ENCODE measurements around the gene NDUFV1.
"Not testable (repeated sequence)": the region's sequence is repeated elsewhere in the genome, so short reads cannot be mapped to it uniquely, and the experiment has no call there.

Gene NDUFV1

DNA sequence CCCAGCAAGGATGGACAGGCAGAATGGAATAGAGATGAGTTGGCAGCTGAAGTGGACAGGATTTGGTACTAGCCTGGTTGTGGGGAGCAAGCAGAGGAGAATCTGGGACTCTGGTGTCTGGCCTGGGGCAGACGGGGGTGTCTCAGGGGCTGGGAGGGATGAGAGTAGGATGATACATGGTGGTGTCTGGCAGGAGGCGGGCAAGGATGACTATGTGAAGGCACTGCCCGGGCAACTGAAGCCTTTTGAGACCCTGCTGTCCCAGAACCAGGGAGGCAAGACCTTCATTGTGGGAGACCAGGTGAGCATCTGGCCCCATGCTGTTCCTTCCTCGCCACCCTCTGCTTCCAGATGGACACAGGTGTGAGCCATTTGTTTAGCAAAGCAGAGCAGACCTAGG is 20.8 kb upstream of the NDUFV1 start:
- no peak for DNase-seq (ENCODE audit: low read depth in 3 of 3, low spot score in 1 of 3)

DNA sequence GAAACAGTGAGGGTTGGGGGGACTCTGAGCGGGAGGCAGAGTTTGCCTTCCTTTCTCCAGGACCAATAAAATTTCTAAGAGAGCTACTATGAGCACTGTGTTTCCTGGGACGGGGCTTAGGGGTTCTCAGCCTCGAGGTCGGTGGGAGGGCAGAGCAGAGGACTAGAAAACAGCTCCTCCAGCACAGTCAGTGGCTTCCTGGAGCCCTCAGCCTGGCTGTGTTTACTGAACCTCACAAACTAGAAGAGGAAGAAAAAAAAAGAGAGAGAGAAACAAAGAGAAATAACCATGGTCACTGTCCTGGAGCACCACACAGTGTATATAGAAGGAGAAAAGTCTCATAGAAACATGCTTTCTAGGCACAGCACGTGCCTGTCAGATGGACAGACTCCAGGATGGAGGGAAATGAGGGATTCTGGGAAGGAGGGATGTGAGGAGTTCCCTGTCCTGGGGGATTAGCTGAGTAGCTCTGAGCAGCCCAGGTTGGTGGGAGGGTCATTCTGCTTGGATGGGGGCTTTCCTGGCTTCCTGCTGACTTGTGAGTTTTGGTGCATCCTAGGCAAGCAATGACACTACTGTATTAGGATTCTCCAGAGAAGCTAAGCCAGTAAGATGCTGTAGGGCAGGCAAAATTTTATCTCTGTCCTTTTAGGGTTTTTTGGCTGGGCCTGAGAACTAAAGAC is 20.0 kb upstream of the NDUFV1 start:
- DNase-seq (ENCODE audit: low read depth in 3 of 3, low spot score in 1 of 3), result no peak

DNA sequence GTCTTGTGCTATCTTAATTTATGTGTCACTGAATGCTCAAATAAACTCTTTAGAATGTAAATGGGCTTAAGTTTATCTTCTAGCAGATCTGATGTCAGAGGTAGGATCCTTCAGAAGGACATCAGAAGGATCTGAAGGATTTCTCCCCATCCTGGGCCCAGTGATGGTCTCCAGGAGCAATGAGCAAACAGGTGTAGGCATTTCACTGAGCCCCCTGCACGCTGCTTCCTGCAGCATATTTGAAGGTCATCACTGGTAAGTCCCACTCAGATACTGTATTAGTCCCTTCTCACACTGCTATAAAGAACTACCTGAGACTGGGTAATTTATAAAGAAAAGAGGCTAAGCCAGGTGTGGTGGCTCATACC is 18.6 kb upstream of the NDUFV1 start:
- no peak for DNase-seq (ENCODE audit: low read depth in 3 of 3, low spot score in 1 of 3)

DNA sequence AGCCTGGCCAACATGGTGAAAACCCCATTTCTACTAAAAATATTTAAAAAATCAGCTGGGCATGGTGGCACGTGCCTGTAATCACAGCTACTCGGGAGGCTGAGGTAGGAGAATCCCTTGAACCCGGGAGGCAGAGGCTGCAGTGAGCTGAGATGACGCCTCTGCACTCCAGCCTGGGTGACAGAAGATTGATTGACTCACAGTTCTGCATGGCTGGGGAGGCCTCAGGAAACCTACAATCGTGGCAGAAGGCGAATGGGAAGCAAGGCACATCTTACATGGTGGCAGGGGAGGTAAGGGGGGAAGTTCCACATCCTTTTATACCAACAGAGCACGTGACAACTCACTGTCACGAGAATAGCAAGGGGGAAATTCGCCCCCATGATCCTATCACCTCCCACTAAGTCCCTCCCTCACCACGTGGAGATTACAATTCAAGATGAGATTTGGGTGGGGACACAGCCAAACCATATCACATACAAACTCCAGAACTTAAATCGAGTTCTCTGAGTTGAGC is 17.8 kb upstream of the NDUFV1 start:
- DNase-seq (ENCODE audit: low read depth in 3 of 3, low spot score in 1 of 3), result not testable (repeated sequence)

DNA sequence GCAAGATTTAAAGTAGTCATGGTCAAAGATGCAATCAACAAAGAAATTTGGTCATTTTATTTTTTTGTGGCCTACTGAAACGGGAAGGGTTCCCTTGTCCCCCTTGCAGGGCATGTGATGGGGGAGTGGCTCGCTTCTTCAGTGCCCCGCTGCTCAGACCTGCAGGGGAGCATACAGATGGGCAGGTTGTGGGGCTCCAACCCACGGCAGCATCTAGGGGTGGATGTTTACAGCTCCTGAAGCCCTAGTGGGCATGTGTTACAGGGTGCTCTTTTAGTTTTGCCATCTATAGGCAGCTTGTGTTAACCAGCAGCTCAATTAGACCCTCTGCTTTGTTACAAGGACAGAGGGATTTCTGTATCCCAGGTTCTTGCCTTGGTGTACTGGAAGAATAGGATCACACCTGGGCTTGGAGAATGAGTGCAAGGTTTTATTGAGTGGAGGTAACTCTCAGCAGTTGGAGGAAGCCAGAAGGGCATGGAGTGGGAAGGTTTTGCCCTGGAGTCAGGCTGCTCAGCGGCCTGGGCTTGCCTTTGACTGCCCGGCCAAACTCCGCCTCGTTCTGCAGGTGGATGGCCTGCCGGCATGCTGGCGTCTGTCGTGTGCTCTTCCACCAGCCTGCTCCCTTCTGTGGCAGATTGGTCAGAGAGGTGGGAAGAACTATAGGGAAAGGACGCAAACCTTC is 13.7 kb upstream of the NDUFV1 start:
- DNase-seq (ENCODE audit: low read depth in 3 of 3, low spot score in 1 of 3), result no peak

DNA sequence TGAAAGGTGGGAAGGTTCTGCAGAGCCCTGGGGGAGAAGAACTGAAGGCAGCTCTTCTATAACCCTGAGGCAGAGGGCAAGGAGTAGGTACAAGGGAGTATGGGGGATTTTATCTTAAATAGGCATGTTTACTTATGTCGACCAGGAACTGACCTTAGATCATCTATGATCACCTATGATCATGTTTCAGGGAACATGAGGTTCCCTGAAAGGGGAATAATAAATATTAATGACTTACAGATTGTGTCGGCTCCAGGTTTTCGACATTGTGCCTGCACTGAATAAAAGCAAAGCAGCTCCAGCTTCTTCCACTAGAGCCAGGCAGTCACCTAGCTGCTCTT is 13.2 kb upstream of the NDUFV1 start:
- no peak for DNase-seq (ENCODE audit: low read depth in 3 of 3, low spot score in 1 of 3)

DNA sequence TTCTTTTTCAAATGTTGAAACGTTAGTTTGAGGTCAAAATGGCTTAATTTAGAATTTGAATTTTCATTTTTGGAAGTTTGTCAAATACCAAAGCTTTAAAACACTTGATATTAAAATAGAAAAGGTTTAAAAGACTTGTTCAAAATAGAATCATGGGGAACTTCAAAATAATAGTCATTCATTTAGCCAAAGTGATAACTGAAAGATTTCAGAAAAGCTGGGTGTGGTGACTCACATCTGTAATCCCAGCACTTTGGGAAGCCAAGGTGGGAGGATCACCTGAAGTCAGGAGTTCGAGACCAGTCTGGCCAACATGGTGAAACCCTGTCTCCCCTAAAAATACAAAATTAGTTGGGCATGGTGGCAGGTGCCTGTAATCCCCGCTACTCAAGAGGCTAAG is 12.3 kb upstream of the NDUFV1 start:
- DNase-seq (ENCODE audit: low read depth in 3 of 3, low spot score in 1 of 3), result no peak

DNA sequence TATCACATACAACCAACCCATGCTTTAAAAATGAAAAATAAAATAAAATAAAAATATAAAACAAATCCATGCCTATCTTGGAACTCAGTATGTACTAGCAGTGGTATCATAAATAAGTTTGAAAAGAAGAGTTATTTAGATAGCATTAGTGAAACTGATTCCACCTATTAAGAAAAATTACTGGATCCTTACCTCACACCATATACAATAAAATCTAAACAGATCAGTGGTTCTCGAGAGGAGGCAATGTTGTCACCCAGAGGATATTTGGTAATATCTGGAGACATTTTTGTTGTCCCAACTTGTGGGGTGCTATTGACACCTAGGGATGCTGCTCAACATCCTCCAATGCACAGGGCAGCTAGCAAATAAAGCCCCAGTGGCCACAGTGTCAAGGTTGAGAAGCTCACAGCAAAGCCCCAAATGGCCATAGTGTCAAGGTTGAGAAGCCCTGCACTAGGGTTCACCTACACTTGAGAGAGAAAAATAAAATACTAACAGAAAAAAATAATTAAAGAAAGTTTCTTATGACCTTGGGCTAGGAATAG is 9.9 kb upstream of the NDUFV1 start:
- DNase-seq (ENCODE audit: low read depth in 3 of 3, low spot score in 1 of 3), result no peak

DNA sequence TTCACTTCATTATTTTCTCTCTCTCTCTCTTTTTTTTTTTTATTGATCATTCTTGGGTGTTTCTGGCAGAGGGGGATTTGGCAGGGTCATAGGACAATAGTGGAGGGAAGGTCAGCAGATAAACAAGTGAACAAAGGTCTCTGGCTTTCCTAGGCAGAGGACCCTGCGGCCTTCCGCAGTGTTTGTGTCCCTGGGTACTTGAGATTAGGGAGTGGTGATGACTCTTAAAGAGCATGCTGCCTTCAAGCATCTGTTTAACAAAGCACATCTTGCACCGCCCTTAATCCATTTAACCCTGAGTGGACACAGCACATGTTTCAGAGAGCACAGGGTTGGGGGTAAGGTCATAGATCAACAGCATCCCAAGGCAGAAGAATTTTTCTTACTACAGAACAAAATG is 9.3 kb upstream of the NDUFV1 start:
- not testable (repeated sequence) for DNase-seq (ENCODE audit: low read depth in 3 of 3, low spot score in 1 of 3)

DNA sequence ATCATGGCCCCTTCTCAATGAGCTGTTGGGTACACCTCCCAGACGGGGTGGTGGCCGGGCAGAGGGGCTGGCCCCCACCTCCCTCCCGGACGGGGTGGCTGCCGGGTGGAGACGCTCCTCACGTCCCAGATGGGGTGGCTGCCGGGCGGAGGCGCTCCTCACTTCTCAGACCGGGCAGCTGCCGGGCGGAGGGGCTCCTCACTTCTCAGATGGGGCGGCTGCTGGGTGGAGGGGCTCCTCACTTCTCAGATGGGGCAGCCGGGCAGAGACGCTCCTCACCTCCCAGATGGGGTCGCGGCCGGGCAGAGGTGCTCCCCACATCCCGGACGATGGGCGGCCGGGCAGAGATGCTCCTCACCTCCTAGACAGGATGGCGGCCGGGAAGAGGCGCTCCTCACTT is 8.8 kb upstream of the NDUFV1 start:
- not testable (repeated sequence) for DNase-seq (ENCODE audit: low read depth in 3 of 3, low spot score in 1 of 3)

DNA sequence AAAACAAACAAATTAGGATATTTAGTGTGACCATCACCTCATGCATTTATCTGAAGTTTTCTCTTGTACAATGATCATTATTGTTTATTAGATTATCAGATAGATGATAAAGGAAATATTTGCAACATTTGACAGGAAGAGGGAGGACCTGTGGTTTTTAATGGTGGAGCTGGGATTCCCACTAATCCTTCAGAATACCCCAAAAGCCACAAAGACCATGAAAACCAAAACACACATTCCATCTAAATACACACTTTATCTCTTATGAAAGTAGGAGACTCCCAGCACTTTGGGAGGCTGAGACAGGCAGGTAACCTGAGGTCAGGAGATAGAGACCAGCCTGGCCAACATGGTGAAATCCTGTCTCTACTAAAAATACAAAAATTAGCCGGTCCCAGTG is 7.6 kb upstream of the NDUFV1 start:
- DNase-seq (ENCODE audit: low read depth in 3 of 3, low spot score in 1 of 3), result no peak

DNA sequence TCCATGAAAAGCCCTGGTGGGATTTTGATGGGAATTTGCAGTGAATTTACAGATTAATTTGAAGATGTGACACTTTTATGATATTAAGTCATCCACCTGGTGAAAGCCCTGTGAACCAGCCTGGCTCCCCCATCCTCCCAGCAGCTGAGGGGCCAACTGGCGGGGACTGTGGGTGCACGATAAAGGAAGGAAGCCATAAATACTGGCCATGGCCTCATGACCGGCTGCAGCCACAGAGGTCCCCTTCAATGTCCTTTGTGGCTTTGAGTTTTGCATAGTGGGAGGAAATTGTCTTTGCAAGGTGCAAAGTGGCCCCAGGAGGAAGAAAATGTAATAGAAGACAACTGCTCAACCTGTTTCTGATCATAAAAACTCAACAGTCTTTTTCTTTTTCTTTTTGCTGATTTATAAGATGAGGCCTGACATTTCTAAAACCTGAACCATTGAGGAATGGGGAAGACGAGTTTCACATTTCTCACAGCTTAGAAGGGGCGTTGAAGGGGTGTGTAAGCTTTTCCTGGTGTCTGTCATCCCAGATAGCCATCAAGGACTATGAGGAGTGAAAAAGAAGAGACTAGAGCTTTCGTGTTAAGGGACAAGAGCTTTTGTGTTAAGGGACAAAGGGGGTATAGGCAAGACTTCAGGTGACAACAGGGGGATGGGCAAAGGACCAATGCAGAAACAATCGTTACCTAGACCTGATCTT is 6.3 kb upstream of the NDUFV1 start:
- DNase-seq (ENCODE audit: low read depth in 3 of 3, low spot score in 1 of 3), result no peak

DNA sequence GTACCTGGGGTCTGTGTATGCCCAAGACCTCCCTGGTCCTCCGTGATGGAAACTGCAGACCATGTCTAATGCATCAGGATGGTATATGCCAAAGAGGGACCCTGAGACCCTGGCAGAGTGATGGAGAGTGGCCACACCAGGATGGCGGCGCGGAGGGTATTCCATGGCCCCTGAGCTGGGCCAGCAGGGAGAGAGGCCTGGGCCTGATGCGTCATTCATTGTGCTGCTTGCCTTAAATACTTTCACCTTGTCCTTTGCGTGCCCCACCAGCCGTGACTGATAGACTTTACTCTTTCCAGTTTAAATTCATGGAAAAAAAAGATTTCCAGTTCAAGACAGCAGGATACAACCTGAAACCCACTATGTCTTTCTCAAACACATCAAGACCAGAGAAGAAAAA is 5.6 kb upstream of the NDUFV1 start:
- no peak for DNase-seq (ENCODE audit: low read depth in 3 of 3, low spot score in 1 of 3)

DNA sequence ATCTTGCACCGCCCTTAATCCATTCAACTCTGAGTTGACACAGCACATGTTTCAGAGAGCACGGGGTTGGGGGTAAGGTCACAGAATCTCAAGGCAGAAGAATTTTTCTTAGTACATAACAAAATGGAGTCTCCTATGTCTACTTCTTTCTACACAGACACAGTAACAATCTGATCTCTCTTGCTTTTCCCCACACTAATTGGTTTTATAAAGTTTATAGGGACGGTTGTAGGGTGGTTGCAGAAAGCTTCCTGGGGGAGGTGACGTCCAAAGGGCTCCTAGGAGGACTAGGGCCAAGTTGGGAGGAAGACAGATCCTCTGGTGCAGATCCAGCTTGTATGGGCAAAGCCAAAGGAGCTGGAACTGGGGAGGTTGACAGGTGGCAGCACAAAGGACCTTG is 2.6 kb upstream of the NDUFV1 start:
- DNase-seq (ENCODE audit: low read depth in 3 of 3, low spot score in 1 of 3), result not testable (repeated sequence)

DNA sequence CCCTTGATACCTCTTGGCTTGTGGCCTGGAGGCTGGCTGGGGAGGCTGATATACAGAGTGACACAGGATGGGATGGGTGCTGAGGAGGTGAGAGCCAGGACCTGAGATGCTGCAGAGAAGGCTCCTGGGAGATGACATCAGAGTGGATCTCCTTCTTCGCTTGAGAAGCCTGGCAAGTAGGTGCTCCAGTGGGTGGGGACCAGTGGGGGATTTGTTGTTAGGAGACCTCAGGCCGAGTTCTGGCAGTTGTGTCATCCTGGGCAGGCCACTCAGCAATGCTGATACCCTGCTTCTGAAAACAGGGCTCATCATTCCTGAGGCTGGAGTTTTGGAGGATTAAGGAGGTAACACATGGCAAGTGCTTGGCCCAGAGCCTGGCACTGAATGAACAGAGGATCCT is 1.9 kb upstream of the NDUFV1 start:
- DNase-seq (ENCODE audit: low read depth in 3 of 3, low spot score in 1 of 3), result no peak

DNA sequence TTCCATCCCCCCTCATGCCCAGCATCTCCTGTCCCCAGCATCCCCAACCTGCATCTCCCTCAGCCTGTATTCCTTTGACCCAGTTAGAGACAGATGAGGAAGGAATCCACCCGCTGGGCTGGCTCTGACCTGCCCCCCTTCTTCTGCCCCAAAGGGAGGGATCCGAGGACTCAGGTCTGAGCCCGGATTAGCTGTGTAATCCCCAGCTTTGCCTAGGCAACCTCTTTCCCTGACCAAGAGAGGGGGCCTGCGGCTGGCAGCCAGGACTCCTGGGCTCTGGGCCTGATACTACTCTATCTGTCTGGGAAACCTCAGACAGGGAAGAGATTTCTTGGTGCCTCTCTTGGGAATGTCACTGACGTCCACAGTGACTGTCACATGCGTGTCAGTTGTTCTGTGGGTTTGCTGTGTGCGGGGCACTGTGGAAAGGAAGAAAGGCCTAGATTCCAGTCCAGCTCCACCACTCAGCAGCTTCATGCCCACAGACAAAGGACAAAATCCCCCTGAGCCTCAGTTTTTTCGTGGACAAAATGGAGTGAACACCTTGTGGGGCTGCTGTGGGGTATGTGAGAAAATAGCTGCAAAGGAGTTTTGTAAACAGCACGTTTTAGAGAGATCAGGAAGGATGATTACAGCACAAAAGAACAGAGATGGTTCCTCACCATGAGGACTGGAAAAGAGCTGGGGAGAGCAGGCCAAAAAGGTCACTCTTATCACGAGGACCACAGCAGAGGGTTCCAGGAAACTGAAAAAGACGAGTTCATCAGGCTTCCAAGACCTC is 1.3 kb upstream of the NDUFV1 start:
- no peak for DNase-seq (ENCODE audit: low read depth in 3 of 3, low spot score in 1 of 3)

DNA sequence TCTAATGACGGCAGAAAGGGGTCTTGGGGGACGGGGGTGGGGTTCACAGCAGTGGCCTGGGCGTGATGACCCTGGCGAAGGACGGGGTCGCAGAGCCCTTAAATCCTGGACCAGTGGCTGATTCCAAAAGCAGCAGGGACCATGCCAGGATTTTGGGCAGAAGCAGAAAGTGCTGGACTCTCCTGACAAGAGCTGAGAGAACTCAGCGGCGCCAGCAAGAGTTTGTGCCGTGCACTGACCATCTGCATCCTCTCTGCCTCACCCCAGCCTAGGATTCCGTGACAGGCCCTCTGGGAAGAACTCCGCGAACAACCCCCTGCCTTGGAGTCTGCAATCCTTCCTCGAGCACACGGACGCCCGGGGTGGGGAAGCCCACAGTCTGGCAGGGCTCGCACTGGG is 644 bp upstream of the NDUFV1 start:
- DNase-seq (ENCODE audit: low read depth in 3 of 3, low spot score in 1 of 3), result no peak

DNA sequence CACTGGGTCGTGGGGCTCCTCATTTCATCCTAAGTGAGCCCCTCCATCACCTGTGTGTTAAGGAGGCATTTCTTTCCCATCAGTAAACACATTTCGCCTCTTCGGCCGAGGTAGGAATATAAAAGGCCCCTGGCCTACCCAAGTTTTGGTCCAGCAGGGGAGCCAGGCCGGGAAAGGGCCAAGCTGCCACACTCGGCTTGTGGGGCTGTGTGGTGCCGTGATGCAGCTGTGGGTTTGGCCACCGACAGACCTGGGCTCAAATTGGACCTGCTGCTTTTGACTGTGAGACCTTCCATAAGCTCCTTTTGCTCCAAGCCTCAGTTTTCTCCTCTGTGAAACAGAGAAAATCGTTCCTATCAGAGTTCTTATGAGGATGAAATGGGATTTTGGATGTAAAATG is 771 bp downstream of the NDUFV1 start:
- DNase-seq (ENCODE audit: low read depth in 3 of 3, low spot score in 1 of 3), result no peak

DNA sequence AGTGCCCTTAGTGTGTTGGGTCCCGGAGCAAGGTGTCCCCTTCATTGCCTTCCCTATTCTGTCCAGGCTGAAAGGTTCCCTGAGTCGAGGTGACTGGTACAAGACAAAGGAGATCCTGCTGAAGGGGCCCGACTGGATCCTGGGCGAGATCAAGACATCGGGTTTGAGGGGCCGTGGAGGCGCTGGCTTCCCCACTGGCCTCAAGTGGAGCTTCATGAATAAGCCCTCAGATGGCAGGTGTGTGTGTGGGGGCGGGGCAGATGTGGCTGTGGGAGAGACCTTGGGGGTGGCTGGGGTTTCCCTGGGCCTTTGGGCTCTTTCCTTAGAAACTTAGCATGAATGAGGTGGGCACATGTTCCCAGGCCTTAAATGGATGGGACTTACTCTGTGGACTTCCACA is 1.8 kb downstream of the NDUFV1 start:
- no peak for DNase-seq (ENCODE audit: low read depth in 3 of 3, low spot score in 1 of 3)

DNA sequence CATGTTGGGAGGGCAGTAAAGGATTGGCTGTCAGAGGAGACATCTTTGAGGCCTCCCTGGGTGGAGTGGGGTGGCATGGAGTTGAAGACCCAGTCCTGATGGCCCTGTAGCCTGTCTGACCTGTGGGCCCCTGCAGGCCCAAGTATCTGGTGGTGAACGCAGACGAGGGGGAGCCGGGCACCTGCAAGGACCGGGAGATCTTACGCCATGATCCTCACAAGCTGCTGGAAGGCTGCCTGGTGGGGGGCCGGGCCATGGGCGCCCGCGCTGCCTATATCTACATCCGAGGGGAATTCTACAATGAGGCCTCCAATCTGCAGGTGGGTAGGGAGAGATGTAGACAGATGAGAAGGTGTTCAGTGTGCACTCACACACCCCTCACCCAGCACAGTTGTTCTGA is 2.6 kb downstream of the NDUFV1 start:
- DNase-seq (ENCODE audit: low read depth in 3 of 3, low spot score in 1 of 3), result no peak

DNA sequence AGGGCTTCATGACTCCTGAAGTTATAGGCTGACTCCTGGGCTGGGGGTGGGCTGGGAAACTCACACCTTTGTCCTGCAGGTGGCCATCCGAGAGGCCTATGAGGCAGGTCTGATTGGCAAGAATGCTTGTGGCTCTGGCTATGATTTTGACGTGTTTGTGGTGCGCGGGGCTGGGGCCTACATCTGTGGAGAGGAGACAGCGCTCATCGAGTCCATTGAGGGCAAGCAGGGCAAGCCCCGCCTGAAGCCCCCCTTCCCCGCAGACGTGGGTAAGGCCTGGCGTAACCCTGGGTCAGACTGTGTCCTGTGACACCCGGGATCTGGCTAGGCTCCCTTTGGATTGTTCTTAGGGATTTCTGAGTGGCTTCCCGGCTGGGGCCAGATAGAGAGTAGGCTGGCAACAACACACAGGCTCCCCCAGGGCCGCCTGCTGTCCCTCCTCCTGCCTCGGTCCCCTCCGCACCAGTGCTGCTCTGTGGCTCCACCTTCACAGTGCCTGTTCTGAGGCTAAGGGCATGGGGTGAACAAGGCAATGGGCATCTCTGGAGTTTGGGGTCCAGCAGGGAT is 3.6 kb downstream of the NDUFV1 start:
- no peak for DNase-seq (ENCODE audit: low read depth in 3 of 3, low spot score in 1 of 3)
